ENCODE results near the gene IPO11. TPM values are rescaled to one million over a fixed set of nuclear protein-coding genes. Genes with fewer than 3 reads are reported as not detected.

The IPO11 gene
- total RNA-seq, 1 donor from 2014 or later = 41.0 TPM

DNA sequence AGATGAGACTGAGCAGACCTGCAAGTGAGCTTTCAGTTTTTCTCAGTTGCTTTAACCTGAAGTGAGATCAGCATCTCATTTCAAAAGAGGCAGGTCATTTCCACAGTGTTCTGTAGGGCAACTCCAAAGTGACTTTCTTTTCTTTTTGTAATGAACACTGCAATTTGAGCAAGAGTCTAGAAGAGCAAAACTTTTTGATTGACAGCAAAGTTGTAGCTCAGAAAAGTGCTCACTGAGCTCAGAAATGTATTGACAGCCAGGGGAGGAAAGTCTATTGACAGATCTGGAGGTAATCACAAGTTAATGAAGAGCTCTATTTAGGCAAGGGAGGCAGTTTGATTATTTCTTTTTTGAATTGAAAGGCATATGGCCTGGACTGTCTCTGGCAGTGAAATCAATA is 220.7 kb downstream of the IPO11 start:
- peaks cover 6% of the 10 kb centered on the region for H3K36me3 Mint-ChIP-seq
- H3K27me3 Mint-ChIP-seq = no peaks in the 10 kb centered on the region
- H3K4me1 Mint-ChIP-seq (ENCODE audit: unreplicated experiment) = no peaks in the 10 kb centered on the region
- TF ChIP-seq, protein P1, sequence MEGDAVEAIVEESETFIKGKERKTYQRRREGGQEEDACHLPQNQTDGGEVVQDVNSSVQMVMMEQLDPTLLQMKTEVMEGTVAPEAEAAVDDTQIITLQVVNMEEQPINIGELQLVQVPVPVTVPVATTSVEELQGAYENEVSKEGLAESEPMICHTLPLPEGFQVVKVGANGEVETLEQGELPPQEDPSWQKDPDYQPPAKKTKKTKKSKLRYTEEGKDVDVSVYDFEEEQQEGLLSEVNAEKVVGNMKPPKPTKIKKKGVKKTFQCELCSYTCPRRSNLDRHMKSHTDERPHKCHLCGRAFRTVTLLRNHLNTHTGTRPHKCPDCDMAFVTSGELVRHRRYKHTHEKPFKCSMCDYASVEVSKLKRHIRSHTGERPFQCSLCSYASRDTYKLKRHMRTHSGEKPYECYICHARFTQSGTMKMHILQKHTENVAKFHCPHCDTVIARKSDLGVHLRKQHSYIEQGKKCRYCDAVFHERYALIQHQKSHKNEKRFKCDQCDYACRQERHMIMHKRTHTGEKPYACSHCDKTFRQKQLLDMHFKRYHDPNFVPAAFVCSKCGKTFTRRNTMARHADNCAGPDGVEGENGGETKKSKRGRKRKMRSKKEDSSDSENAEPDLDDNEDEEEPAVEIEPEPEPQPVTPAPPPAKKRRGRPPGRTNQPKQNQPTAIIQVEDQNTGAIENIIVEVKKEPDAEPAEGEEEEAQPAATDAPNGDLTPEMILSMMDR (conservative IDR thresholded peaks at IDR 0.05) = no peak
- DNase-seq (ENCODE audit: extremely low spot score, unreplicated experiment) = no peak
- H3K27ac Mint-ChIP-seq = no peak overlapping the region
- no peaks in the 10 kb centered on the region for H3K9me3 Mint-ChIP-seq
- H3K4me3 Mint-ChIP-seq = no peak overlapping the region

DNA sequence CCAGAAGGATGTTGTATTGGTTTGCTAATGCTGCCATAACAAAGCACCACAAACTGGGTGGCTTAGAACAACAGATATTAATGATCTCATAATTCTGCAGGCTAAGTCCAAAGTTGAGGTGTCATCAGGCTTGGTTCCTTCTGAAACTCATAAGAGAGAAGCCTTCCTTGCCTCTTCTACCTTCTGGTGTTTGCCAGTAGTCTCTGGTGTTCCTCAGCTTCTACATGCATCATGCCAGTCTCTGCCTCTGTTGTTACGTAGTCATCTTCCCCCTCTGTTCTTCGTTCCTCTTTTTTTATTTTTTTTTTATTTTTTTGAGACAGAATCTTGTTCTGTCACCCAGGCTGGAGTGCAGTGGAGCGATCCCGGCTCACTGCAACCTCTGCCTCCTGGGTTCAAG is 227.9 kb downstream of the IPO11 start:
- H3K4me3 Mint-ChIP-seq = no peak overlapping the region
- no peaks in the 10 kb centered on the region for H3K4me1 Mint-ChIP-seq (ENCODE audit: unreplicated experiment)
- TF ChIP-seq, protein P1 (conservative IDR thresholded peaks at IDR 0.05) = no peak
- no peaks in the 10 kb centered on the region for H3K27me3 Mint-ChIP-seq
- no peaks in the 10 kb centered on the region for H3K9me3 Mint-ChIP-seq
- no peak overlapping the region for H3K27ac Mint-ChIP-seq
- DNase-seq (ENCODE audit: extremely low spot score, unreplicated experiment) = no peak
- peaks cover 4% of the 10 kb centered on the region for H3K36me3 Mint-ChIP-seq

DNA sequence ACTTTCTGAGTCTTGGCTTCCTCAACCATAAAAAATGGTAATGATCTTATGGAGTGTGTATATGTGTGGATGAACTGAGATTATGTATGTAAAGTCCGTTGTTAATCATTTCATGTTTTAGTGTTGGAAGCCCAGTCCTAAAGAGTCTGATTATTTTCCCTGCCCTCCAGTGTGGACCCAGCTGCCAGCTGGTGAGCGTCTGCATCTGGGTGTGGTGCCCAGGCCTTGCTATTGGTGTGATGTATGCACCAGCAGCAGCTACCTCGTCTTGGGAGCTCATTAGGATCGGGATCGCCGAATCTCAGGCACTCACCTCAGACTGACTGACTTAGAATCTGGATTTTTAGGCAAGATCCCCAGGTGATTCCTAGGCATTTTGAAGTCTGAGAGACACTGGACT is 229.9 kb downstream of the IPO11 start:
- no peaks in the 10 kb centered on the region for H3K9me3 Mint-ChIP-seq

DNA sequence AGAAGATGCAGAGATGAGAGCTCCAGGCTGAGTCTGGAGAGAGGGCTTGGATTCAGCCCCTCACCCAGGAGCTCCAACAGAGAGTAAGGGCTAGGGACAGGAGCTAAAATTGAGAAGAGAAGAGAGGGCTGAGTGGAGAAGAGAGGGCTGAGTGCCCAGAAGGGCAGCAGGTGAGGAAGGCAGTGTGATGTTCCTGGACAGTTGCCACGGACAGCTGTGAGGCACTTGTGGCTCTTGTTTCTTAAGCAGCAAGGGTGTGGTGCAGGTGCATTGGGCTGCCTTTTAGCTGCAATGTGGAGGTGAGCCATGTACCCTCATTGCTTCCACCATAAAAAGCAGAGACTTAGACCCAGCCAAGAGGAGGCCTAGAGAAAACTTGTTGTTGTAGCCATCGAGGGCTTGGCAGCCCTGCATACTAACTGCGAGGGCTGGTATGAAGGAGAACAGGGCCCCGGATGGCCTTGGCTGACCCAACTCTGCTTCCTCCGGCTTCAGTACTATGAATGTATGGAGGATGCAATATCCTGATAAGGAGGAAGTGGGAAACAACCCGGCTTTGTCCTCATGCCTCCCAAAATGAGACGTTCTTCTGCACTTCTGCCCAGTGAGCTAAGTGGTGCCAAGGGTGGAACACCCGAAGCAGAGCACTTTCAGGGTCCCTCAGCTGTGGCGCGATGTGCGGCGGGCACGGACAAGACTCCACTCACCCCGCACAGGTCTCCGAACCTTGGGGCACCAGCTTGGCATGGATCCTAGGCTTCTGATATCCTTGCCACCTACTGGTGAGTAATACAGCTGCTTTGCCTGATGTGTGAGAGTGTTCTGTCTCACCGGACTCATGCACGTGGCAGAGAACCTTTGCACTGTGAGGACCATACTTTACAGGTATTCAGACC is 231.2 kb downstream of the IPO11 start:
- no peak overlapping the region for H3K4me3 Mint-ChIP-seq
- no peak overlapping the region for H3K27ac Mint-ChIP-seq
- no peaks in the 10 kb centered on the region for H3K9me3 Mint-ChIP-seq
- no peak for DNase-seq (ENCODE audit: extremely low spot score, unreplicated experiment)
- H3K27me3 Mint-ChIP-seq = no peaks in the 10 kb centered on the region
- peaks cover 7% of the 10 kb centered on the region for H3K36me3 Mint-ChIP-seq
- TF ChIP-seq, protein P1 (conservative IDR thresholded peaks at IDR 0.05) = no peak
- peaks cover 1% of the 10 kb centered on the region for H3K4me1 Mint-ChIP-seq (ENCODE audit: unreplicated experiment)

More for the DNA sequence above, 229.9 kb downstream of the IPO11 start:
- Mint-ChIP-seq H3K4me1 (ENCODE audit: unreplicated experiment) (no peaks in the 10 kb centered on the region), H3K27me3 (no peaks in the 10 kb centered on the region), H3K27ac (no peak overlapping the region), H3K4me3 (no peak overlapping the region), H3K36me3 (peaks cover 7% of the 10 kb centered on the region)
- TF ChIP-seq, protein P1 (conservative IDR thresholded peaks at IDR 0.05) = no peak
- DNase-seq (ENCODE audit: extremely low spot score, unreplicated experiment) = no peak

DNA sequence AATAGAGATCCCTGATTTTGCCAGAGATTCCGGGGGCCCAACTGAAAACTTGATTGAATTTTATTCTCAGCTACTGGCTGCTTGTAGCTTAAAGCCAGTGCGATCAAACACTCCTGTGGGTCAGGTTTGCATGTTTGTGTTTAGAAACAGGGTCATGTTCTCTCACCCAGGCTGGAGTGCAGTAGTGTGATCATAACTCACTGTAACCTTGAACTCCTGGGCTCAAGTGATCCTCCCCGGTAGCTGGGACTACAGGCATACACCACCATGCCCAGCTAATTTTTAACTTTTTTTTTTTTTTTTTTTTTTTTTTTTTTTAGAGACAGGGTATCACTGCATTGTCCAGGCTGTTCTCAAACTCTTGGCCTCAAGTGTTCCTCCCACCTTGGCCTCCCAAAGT is 232.7 kb downstream of the IPO11 start:
- H3K4me3 Mint-ChIP-seq = no peak overlapping the region
- TF ChIP-seq, protein P1 (conservative IDR thresholded peaks at IDR 0.05) = no peak
- no peaks in the 10 kb centered on the region for H3K9me3 Mint-ChIP-seq
- no peak overlapping the region for H3K27ac Mint-ChIP-seq
- DNase-seq (ENCODE audit: extremely low spot score, unreplicated experiment) = no peak
- no peaks in the 10 kb centered on the region for H3K27me3 Mint-ChIP-seq
- H3K36me3 Mint-ChIP-seq = peaks cover 7% of the 10 kb centered on the region
- H3K4me1 Mint-ChIP-seq (ENCODE audit: unreplicated experiment) = peaks cover 14% of the 10 kb centered on the region

Data from type B pancreatic cell (in vitro differentiated cells).